Measurements from ENCODE around the gene CNTN4.

Gene CNTN4

DNA sequence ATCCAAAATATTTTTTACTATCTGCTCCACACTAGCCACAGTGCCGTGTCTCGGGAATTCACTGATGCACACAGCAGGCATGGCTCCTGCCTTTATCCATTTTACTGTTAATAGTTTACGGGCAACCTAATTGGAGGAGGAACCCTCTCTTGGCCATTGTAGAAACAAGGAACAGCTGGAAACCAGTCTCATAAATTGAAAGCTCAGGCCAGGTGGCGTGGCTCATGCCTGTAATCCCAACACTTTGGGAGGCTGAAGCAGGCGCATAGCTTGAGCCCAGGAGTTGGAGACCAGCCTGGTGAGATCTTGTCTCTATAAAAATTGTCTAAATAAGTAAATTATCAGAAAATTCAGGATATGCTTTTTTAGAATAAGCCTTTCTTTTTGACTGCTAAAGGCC lies 972.5 kb downstream of the CNTN4 start:
- TF ChIP-seq, protein P1, sequence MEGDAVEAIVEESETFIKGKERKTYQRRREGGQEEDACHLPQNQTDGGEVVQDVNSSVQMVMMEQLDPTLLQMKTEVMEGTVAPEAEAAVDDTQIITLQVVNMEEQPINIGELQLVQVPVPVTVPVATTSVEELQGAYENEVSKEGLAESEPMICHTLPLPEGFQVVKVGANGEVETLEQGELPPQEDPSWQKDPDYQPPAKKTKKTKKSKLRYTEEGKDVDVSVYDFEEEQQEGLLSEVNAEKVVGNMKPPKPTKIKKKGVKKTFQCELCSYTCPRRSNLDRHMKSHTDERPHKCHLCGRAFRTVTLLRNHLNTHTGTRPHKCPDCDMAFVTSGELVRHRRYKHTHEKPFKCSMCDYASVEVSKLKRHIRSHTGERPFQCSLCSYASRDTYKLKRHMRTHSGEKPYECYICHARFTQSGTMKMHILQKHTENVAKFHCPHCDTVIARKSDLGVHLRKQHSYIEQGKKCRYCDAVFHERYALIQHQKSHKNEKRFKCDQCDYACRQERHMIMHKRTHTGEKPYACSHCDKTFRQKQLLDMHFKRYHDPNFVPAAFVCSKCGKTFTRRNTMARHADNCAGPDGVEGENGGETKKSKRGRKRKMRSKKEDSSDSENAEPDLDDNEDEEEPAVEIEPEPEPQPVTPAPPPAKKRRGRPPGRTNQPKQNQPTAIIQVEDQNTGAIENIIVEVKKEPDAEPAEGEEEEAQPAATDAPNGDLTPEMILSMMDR (IDR thresholded peaks at IDR 0.05; ENCODE audit: insufficient read depth, low read depth, low read length, missing control alignments): no peak
- DNase-seq (ENCODE audit: low read depth): no peak
- H3K4me3 ChIP-seq (ENCODE audit: low read length): no peak overlapping the region

DNA sequence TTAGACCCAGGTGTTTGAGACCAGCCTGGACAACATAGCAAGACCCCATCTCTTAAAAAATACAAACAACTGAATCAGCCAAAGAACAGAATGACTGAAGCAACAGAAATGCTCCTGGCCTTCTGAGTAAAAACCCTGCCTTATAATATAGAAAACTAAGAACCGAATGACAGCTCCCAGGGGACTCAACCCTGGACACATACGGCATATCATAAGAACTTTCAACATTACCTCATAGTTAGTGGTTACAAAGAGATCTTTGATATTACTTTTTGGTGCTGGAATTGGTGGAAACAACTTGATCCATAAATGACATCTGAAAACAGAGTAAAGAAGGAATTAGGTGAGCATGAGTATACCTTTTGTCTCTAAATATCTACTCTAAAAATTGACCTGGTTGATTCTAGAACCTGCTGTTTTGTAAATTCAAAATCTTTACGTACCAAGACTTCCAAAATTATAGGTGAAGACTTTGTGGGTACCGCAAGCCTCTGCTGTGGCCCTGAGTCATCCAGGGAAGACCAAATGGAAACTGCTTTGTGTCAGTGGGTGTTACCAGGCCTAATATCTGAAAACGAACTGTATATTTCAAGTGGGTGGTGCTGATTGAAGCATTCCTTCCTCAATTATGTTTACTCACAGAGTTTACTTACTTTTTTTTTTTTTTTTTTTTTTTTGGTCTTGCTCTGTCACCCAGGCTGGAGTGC lies 976.0 kb downstream of the CNTN4 start:
- H3K4me3 ChIP-seq (ENCODE audit: low read length): no peak overlapping the region
- DNase-seq (ENCODE audit: low read depth): no peak
- TF ChIP-seq, protein P1 (IDR thresholded peaks at IDR 0.05; ENCODE audit: insufficient read depth, low read depth, low read length, missing control alignments): no peak

DNA sequence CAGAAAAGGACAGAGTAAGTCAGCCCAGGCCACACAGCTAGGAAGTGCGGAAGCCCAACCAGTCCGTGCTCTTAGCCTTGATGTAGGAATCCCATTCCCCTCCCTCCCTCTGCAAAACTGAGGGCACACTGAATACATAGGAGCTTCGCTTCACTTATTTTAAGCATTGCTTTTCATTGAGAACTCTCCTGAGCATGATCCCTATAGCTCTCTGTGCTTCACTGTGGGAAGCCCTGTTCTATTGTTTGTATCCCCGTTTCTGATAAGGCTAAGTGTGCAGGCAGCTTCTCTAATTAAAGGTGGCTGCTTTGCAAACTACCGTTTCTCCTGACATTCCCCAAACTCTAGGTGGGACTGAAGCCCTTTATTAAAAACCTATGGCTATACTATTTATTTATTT lies 981.6 kb downstream of the CNTN4 start:
- H3K4me3 ChIP-seq (ENCODE audit: low read length): no peak overlapping the region
- no peak for DNase-seq (ENCODE audit: low read depth)
- TF ChIP-seq, protein P1 (IDR thresholded peaks at IDR 0.05; ENCODE audit: insufficient read depth, low read depth, low read length, missing control alignments): no peak

DNA sequence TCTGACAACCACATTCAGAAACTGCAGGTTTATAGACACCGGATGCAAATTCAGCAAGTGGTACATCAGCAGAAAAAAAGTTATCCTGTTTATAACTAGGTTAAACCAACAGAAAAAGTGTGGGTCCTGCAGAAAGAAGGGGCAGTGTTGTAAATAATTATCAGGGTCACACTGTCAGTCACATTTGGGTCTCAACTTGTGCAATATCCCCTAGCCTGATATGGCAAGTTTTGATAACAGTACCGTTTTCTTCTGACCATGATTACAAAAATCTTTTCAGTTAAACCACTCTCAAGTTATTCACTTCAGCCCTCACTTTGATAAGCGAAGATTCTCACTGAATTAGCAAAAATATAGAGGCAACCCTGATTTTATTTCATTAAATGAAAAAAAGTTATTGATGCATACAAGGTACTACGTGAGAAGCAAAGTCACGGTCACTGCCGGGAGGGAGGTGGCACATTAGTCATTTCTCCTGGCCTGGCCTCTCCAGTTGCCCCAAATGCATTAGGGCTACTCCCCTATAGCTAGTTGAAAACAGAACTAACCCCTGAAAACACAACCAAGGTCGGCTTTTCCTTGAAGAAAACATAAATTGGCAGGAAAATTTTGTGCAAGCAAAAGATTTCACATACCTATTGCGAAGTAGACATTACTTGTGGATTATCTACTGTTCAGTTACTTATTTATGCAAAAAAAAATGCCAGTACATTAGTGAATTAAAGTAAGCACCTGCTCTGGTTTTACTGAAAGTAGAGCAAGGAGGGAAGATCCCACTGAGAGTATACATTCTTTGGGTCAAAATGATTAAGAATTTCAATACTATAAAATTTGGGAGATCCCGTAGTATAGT lies 982.9 kb downstream of the CNTN4 start:
- H3K4me3 ChIP-seq (ENCODE audit: low read length): no peak overlapping the region
- TF ChIP-seq, protein P1 (IDR thresholded peaks at IDR 0.05; ENCODE audit: insufficient read depth, low read depth, low read length, missing control alignments): no peak
- DNase-seq (ENCODE audit: low read depth): no peak

DNA sequence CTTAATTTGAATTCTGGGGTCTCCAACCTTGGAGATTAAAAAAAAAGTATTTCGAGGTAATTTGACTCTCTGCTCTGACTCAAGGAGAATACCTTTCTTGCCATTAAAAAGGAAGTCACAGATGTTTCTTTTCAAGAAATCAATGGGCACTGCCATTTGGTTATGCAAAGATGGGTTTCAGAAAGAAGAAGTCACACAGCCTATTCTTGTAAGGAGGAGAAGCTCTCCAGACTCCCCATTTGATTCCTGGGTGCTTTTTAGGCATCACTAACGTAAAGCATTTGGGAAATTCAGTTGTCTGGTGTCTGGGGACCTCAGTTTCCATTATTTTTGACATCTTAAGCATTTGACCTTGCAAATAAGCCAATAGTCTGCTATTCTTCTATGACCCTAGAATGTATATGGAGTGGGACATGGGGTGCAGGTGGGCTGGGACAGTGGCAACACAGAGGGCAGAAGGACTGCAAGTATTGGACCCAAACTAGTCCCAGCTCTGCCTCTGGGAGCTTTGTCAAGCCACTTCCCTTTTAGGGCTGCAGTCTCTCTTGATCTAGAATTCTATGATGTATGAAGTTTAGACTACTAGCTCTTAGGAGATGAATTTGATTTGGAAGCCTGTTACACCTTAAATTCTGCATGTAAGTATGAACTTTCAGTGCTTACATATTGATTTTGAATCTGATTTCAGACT lies 983.7 kb downstream of the CNTN4 start:
- TF ChIP-seq, protein P1 (IDR thresholded peaks at IDR 0.05; ENCODE audit: insufficient read depth, low read depth, low read length, missing control alignments): no peak
- no peak for DNase-seq (ENCODE audit: low read depth)

DNA sequence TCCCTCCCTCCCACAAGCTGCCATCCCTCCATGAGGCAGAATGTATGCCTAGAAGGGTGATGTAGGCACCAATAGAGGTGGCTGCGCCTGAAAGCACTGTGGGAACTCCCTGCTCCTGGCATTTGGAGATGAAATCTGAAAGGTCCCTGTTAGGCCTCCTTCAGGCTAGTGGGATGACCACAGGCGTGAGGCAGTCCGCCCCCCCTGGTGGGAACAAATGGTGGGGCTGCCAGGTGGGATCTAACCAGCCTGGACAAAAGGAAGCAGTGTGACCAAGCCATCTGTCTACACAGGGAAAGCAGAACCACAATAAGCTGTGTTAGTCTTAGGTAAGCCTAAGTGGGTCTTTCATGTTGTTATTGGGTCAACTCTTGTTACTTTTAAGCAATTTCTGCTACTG lies 986.2 kb downstream of the CNTN4 start:
- DNase-seq (ENCODE audit: low read depth): no peak
- no peak overlapping the region for H3K4me3 ChIP-seq (ENCODE audit: low read length)
- TF ChIP-seq, protein P1 (IDR thresholded peaks at IDR 0.05; ENCODE audit: insufficient read depth, low read depth, low read length, missing control alignments): no peak

More for the DNA sequence above, 983.7 kb downstream of the CNTN4 start:
- no peak overlapping the region for H3K4me3 ChIP-seq (ENCODE audit: low read length)

Measured in epithelial cell of esophagus (primary cell).